WTC11 (cell line): ENCODE measurements around the gene RYR3. TPM values are rescaled to one million over a fixed set of nuclear protein-coding genes. Genes with fewer than 3 reads are reported as not detected.

Source experiments
- ATAC-seq: fragments of 200-7000 bp; cut with Tn5 transposase; 2 replicates; pipeline ENCODE4 v1.10.0; 2021; ENCODE audit warnings: mild to moderate bottlenecking, moderate library complexity
- CTCF ChIA-PET: fragments of 300-600 bp; sonication (Branson Sonifier 250); formaldehyde crosslinking; loops from one replicate; lab custom pipeline; 2021; ENCODE audit warnings: antibody characterized with exemption; lab: Charles Lee
- POLR2A ChIA-PET: fragments of 350-600 bp; sonication (Branson Sonifier 250); formaldehyde crosslinking; loops from one replicate; lab custom pipeline; 2021; ENCODE audit warnings: antibody characterized with exemption; lab: Charles Lee
- DNase-seq: peaks from one replicate; pipeline ENCODE4 v3.0.0; 2021; ENCODE audit warnings: low spot score
- H3K27ac Mint-ChIP-seq: 2 replicates; pipeline ENCODE4 v1.8.0; 2021; ENCODE audit warnings: mixed read lengths
- H3K27me3 Mint-ChIP-seq: 2 replicates; pipeline ENCODE4 v1.8.0; 2021; ENCODE audit warnings: low read depth, mild to moderate bottlenecking, moderate library complexity, mixed read lengths
- H3K36me3 Mint-ChIP-seq: 2 replicates; pipeline ENCODE4 v1.8.0; 2021; ENCODE audit warnings: mixed read lengths
- H3K4me1 Mint-ChIP-seq: 2 replicates; pipeline ENCODE4 v1.8.0; 2022; ENCODE audit warnings: mixed read lengths
- H3K4me3 Mint-ChIP-seq: 2 replicates; pipeline ENCODE4 v1.8.0; 2021; ENCODE audit warnings: mild to moderate bottlenecking, moderate library complexity, mixed read lengths
- H3K9me3 Mint-ChIP-seq: 2 replicates; pipeline ENCODE4 v1.8.0; 2021; ENCODE audit warnings: mixed read lengths
- AFF4 ChIP-seq: sonication (generic); formaldehyde crosslinking; IDR thresholded peaks from 2 replicates; pipeline ENCODE4 v1.8.1; 2023; ENCODE audit warnings: mild to moderate bottlenecking, missing genetic modification reagents, borderline replicate concordance
- CBFB ChIP-seq: sonication (generic); formaldehyde crosslinking; IDR thresholded peaks from 2 replicates; pipeline ENCODE4 v1.8.1; 2022; ENCODE audit warnings: mild to moderate bottlenecking, low read depth, missing genetic modification reagents
- ERG ChIP-seq: fragments of 250-450 bp; sonication (Bioruptor Pico); IDR thresholded peaks from 2 replicates; pipeline ENCODE4 v1.8.0; 2021; ENCODE audit warnings: mild to moderate bottlenecking
- ETV6 ChIP-seq: sonication (generic); formaldehyde crosslinking; IDR thresholded peaks from 2 replicates; pipeline ENCODE4 v1.8.1; 2022; ENCODE audit warnings: mild to moderate bottlenecking, missing genetic modification reagents
- GRHL2 ChIP-seq: fragments of 250-450 bp; sonication (Bioruptor Pico); IDR thresholded peaks from 2 replicates; pipeline ENCODE4 v1.8.0; 2022; ENCODE audit warnings: mild to moderate bottlenecking, moderate library complexity; ENCODE audit not compliant: insufficient replicate concordance, severe bottlenecking
- NFE2L1 ChIP-seq: sonication (generic); formaldehyde crosslinking; IDR thresholded peaks from 2 replicates; pipeline ENCODE4 v1.8.1; 2023; ENCODE audit warnings: missing genetic modification reagents
- NR2C2 ChIP-seq: sonication (generic); formaldehyde crosslinking; IDR thresholded peaks from 2 replicates; pipeline ENCODE4 v1.8.0; 2022; ENCODE audit warnings: mild to moderate bottlenecking, missing genetic modification reagents
- PRRX2 ChIP-seq: fragments of 250-450 bp; sonication (Bioruptor Pico); IDR thresholded peaks from 2 replicates; pipeline ENCODE4 v1.8.0; 2021; ENCODE audit warnings: mild to moderate bottlenecking
- RELA ChIP-seq: sonication (generic); formaldehyde crosslinking; IDR thresholded peaks from 2 replicates; pipeline ENCODE4 v1.8.1; 2022; ENCODE audit warnings: missing genetic modification reagents, mild to moderate bottlenecking, borderline replicate concordance
- TCF7 ChIP-seq: sonication (generic); formaldehyde crosslinking; IDR thresholded peaks from 2 replicates; pipeline ENCODE4 v1.8.0; 2022; ENCODE audit warnings: mild to moderate bottlenecking, low read depth, missing genetic modification reagents, moderate library complexity
- ZNF138 ChIP-seq: sonication (generic); formaldehyde crosslinking; conservative IDR thresholded peaks from 2 replicates; pipeline ENCODE4 v1.8.1; 2022; ENCODE audit warnings: mild to moderate bottlenecking, moderate library complexity, missing genetic modification reagents
- ZNF232 ChIP-seq: sonication (generic); formaldehyde crosslinking; IDR thresholded peaks from 2 replicates; pipeline ENCODE4 v1.8.0; 2022; ENCODE audit warnings: mild to moderate bottlenecking, missing genetic modification reagents
- ZNF263 ChIP-seq: sonication (generic); formaldehyde crosslinking; IDR thresholded peaks from 2 replicates; pipeline ENCODE4 v1.8.1; 2022; ENCODE audit warnings: low read depth, mild to moderate bottlenecking, moderate library complexity, missing genetic modification reagents
- total RNA-seq: library from RNA; stranded (reverse); gene quantifications from 3 replicates; pipeline ENCODE4 v1.2.3, GENCODE V29; 2021
- TF ChIP-seq, protein P1 (sequence below): sonication (generic); formaldehyde crosslinking; IDR thresholded peaks from 2 replicates; pipeline ENCODE4 v1.8.0; 2022; ENCODE audit warnings: mild to moderate bottlenecking, missing genetic modification reagents
- TF ChIP-seq, protein P2 (sequence below): sonication (generic); formaldehyde crosslinking; IDR thresholded peaks from 2 replicates; pipeline ENCODE4 v1.8.0; 2022; ENCODE audit warnings: mild to moderate bottlenecking, missing genetic modification reagents
- TF ChIP-seq, protein P3 (sequence below): sonication (generic); formaldehyde crosslinking; IDR thresholded peaks from 2 replicates; pipeline ENCODE4 v1.8.1; 2023; ENCODE audit warnings: mild to moderate bottlenecking, missing genetic modification reagents
- TF ChIP-seq, protein P4 (sequence below): sonication (generic); formaldehyde crosslinking; IDR thresholded peaks from 2 replicates; pipeline ENCODE4 v1.8.1; 2023; ENCODE audit warnings: mild to moderate bottlenecking, moderate library complexity, missing genetic modification reagents
- TF ChIP-seq, protein P5 (sequence below): fragments of 250-450 bp; sonication (Bioruptor Pico); IDR thresholded peaks from 2 replicates; pipeline ENCODE4 v1.9.0; 2021; ENCODE audit warnings: mild to moderate bottlenecking, borderline replicate concordance

RYR3 gene
- total RNA-seq, 1 experiment from 2014 or later: 1.4 TPM

DNA sequence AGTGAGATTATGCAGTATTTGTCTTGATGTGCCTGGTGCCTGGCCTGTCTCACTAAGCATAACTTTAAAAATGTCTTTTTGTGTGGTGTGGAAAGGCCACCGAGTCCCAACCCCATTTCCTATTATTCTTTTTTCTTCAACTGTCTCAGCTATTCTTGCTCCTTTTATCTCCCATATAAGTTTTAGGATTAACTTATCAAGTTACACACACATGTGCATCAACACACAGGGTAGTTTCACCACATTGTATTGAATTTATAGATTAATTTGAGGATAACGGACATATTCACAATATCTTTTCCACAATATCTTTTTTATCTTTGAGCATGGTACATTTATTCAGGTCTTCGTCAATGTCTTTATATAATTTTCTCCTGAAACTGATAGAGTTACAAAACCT lies 127.6 kb downstream of the RYR3 start (continued):
- TF ChIP-seq, protein P1, sequence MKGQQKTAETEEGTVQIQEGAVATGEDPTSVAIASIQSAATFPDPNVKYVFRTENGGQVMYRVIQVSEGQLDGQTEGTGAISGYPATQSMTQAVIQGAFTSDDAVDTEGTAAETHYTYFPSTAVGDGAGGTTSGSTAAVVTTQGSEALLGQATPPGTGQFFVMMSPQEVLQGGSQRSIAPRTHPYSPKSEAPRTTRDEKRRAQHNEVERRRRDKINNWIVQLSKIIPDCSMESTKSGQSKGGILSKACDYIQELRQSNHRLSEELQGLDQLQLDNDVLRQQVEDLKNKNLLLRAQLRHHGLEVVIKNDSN (CRISPR knock-in tag): no peak
- TF ChIP-seq ETV6: no peak

DNA sequence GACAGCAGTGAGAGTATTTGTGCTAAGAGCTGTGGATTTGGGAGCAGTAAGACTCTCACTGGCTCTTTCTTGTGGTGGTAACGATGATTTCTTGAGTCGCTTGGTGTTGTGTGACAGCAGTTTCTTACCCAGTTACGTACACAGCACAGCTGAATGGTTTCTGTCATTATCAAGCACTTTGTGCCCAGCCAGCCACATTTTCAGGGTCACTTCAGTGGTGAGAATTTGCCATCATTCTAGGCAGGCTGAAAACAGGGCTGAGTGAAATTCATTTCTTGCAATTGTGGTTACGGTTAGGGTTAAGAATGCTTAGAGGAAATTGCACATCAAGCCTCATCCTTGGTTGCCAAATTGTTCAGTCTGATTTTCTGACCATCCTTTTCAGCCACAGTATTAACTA lies 130.1 kb downstream of the RYR3 start:
- H3K36me3 Mint-ChIP-seq: 0 out of 2 replicates have a peak, but pooled peaks cover under 1% of the 10 kb centered on the region
- peaks cover 1% of the 10 kb centered on the region for H3K9me3 Mint-ChIP-seq
- DNase-seq (no peak), ATAC-seq (no peak)
- no peak for TF ChIP-seq GRHL2
- TF ChIP-seq ZNF138 (CRISPR knock-in tag): no peak
- TF ChIP-seq ZNF263 (CRISPR knock-in tag): no peak
- TF ChIP-seq, protein P2, sequence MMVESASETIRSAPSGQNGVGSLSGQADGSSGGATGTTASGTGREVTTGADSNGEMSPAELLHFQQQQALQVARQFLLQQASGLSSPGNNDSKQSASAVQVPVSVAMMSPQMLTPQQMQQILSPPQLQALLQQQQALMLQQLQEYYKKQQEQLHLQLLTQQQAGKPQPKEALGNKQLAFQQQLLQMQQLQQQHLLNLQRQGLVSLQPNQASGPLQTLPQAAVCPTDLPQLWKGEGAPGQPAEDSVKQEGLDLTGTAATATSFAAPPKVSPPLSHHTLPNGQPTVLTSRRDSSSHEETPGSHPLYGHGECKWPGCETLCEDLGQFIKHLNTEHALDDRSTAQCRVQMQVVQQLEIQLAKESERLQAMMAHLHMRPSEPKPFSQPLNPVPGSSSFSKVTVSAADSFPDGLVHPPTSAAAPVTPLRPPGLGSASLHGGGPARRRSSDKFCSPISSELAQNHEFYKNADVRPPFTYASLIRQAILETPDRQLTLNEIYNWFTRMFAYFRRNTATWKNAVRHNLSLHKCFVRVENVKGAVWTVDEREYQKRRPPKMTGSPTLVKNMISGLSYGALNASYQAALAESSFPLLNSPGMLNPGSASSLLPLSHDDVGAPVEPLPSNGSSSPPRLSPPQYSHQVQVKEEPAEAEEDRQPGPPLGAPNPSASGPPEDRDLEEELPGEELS (CRISPR knock-in tag): no peak
- TF ChIP-seq, protein P3, sequence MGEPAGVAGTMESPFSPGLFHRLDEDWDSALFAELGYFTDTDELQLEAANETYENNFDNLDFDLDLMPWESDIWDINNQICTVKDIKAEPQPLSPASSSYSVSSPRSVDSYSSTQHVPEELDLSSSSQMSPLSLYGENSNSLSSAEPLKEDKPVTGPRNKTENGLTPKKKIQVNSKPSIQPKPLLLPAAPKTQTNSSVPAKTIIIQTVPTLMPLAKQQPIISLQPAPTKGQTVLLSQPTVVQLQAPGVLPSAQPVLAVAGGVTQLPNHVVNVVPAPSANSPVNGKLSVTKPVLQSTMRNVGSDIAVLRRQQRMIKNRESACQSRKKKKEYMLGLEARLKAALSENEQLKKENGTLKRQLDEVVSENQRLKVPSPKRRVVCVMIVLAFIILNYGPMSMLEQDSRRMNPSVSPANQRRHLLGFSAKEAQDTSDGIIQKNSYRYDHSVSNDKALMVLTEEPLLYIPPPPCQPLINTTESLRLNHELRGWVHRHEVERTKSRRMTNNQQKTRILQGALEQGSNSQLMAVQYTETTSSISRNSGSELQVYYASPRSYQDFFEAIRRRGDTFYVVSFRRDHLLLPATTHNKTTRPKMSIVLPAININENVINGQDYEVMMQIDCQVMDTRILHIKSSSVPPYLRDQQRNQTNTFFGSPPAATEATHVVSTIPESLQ (CRISPR knock-in tag): no peak
- TF ChIP-seq, protein P4, sequence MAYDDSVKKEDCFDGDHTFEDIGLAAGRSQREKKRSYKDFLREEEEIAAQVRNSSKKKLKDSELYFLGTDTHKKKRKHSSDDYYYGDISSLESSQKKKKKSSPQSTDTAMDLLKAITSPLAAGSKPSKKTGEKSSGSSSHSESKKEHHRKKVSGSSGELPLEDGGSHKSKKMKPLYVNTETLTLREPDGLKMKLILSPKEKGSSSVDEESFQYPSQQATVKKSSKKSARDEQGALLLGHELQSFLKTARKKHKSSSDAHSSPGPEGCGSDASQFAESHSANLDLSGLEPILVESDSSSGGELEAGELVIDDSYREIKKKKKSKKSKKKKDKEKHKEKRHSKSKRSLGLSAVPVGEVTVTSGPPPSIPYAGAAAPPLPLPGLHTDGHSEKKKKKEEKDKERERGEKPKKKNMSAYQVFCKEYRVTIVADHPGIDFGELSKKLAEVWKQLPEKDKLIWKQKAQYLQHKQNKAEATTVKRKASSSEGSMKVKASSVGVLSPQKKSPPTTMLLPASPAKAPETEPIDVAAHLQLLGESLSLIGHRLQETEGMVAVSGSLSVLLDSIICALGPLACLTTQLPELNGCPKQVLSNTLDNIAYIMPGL (CRISPR knock-in tag): no peak
- TF ChIP-seq ZNF232 (CRISPR knock-in tag): no peak
- no peak for TF ChIP-seq PRRX2 (CRISPR knock-in tag)
- TF ChIP-seq NFE2L1: no peak
- no peak for TF ChIP-seq ERG
- TF ChIP-seq, protein P5, sequence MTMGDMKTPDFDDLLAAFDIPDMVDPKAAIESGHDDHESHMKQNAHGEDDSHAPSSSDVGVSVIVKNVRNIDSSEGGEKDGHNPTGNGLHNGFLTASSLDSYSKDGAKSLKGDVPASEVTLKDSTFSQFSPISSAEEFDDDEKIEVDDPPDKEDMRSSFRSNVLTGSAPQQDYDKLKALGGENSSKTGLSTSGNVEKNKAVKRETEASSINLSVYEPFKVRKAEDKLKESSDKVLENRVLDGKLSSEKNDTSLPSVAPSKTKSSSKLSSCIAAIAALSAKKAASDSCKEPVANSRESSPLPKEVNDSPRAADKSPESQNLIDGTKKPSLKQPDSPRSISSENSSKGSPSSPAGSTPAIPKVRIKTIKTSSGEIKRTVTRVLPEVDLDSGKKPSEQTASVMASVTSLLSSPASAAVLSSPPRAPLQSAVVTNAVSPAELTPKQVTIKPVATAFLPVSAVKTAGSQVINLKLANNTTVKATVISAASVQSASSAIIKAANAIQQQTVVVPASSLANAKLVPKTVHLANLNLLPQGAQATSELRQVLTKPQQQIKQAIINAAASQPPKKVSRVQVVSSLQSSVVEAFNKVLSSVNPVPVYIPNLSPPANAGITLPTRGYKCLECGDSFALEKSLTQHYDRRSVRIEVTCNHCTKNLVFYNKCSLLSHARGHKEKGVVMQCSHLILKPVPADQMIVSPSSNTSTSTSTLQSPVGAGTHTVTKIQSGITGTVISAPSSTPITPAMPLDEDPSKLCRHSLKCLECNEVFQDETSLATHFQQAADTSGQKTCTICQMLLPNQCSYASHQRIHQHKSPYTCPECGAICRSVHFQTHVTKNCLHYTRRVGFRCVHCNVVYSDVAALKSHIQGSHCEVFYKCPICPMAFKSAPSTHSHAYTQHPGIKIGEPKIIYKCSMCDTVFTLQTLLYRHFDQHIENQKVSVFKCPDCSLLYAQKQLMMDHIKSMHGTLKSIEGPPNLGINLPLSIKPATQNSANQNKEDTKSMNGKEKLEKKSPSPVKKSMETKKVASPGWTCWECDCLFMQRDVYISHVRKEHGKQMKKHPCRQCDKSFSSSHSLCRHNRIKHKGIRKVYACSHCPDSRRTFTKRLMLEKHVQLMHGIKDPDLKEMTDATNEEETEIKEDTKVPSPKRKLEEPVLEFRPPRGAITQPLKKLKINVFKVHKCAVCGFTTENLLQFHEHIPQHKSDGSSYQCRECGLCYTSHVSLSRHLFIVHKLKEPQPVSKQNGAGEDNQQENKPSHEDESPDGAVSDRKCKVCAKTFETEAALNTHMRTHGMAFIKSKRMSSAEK (CRISPR knock-in tag): no peak
- TF ChIP-seq NR2C2: no peak
- no peak for TF ChIP-seq TCF7
- no peak for TF ChIP-seq AFF4 (CRISPR knock-in tag)
- no peak for TF ChIP-seq RELA (CRISPR knock-in tag)
- TF ChIP-seq CBFB (CRISPR knock-in tag): no peak
- ChIA-PET CTCF (no interaction called here), POLR2A (no interaction called here)
- H3K27ac Mint-ChIP-seq: no peak overlapping the region
- no peaks in the 10 kb centered on the region for H3K27me3 Mint-ChIP-seq
- H3K4me3 Mint-ChIP-seq: no peak overlapping the region
- no peaks in the 10 kb centered on the region for H3K4me1 Mint-ChIP-seq
